Epithelial cell of prostate (primary cell): Measurements from ENCODE around the gene KRT74.

Experiments
- DNase-seq: peaks from one replicate; pipeline ENCODE4 v3.0.0-alpha.2; 2011; ENCODE audit warnings: low read depth, low spot score
- H3K27ac ChIP-seq: fragments of 450-650 bp; 2 replicates; pipeline ENCODE4 v1.5.1; 2017; ENCODE audit warnings: mild to moderate bottlenecking

Gene KRT74

DNA sequence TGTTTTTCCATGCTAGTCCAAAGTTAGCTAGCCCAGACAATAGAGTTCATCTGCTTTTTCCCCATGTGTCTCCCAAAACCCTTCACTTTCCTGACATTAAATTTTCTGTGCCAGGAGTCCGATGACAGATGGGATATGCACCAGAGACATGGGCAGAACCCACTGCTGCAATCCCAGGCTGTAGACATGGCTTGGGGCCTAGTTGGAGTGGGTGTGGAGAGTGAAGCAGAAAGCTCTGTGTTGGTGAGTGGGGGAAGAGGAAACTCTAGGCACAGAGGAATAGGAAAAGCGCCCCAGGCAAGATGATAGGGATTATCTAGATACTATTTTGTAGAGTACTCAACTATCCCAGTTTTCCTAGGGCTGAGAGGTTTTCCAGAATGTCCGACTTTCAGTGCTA lies 4.8 kb upstream of the KRT74 start:
- H3K27ac ChIP-seq = no peak overlapping the region
- DNase-seq = no peak

DNA sequence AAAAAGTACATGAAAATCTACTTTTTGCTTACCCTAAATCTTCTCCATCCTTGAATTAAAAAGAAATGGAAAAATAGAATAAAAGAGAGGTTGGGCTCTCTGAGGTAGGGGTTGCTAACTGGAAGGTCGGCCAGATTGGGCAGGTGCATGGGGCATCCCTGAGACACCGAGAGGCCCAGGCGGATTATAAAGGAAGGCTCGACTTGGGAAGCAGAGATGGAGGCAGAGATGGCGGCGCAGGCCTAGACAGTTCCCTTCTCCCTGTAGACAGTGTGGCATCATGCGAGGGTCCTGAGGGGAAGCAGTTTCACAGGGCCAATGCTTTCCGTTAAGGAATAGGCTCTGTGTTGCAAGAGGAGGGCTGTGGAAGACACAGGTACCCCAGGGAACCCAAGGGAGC lies 3.7 kb upstream of the KRT74 start:
- H3K27ac ChIP-seq = no peak overlapping the region
- no peak for DNase-seq

- no peak for DNase-seq
- H3K27ac ChIP-seq = no peak overlapping the region
These were observed 2.3 kb upstream of the KRT74 start for GRCh38 chr12:52575948-52576347.

- H3K27ac ChIP-seq = no peak overlapping the region
- no peak for DNase-seq
These were observed 1.6 kb upstream of the KRT74 start for GRCh38 chr12:52575256-52575655.

DNA sequence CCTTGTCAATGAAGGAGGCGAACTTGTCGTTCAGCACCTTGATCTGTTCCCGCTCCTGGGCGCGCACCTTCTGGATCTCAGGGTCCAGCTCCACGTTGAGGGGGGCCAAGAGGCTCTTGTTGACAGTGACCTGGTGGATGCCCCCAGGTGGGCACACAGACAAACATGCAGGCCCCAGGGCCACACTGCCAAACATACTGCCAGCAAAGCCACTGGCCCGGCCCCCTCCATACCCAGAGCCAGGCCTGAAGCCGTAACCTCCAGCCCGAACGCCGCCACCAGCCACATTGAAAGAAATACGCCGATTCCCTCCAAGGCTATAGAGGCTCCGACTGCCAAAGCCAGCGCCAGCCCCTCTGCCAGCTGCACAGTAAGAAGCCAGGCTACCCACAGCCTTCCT lies 337 bp downstream of the KRT74 start:
- no peak for DNase-seq

GRCh38 chr12:52570511-52570910 lies 3.1 kb downstream of the KRT74 start:
- DNase-seq = no peak
- H3K27ac ChIP-seq = no peak overlapping the region

More for the DNA sequence above, 337 bp downstream of the KRT74 start:
- H3K27ac ChIP-seq = no peak overlapping the region

GRCh38 chr12:52568111-52568510 lies 5.5 kb downstream of the KRT74 start:
- H3K27ac ChIP-seq = no peak overlapping the region
- no peak for DNase-seq

GRCh38 chr12:52566847-52567291 lies 6.8 kb downstream of the KRT74 start:
- DNase-seq = no peak
- H3K27ac ChIP-seq = no peak overlapping the region

- no peak for DNase-seq
- H3K27ac ChIP-seq = no peak overlapping the region
These were observed 9.1 kb downstream of the KRT74 start for GRCh38 chr12:52564582-52564981.

GRCh38 chr12:52561880-52562449 lies 11.7 kb downstream of the KRT74 start:
- no peak overlapping the region for H3K27ac ChIP-seq
- DNase-seq = no peak

- no peak for DNase-seq
- no peak overlapping the region for H3K27ac ChIP-seq
These were observed 13.7 kb downstream of the KRT74 start for GRCh38 chr12:52559979-52560378.

DNA sequence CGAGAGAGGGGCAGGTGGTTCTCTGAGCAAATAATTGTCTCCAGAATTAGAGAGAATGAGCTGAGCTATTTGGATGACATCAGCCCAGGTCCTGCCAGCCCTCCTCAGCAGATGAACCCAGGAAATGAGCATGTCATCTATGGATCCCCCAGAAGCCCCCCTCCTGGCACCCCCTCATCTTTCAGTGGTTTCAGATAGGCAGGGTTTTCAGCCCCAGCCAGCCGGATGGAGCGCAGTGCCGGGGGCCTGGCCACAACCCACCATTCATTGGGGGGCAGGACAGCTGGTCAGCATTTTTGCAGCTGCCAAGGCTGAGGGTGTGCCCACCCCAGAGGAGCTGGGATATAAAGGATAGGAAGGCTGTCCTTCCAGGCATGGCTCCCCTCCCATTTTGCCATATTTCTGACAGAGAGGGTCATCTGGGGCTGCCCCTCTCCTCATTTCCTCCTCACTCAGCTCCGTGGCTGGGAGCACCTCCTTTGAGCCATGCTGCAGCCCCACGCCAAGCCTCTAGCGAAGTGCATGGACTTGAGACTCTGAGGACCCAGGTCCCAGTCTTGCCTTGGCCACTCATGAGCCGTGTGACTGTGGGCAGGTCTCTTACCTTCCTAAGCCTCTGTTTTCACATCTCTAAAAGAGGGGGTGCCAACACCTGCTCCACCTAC lies 14.7 kb downstream of the KRT74 start:
- no peak overlapping the region for H3K27ac ChIP-seq

GRCh38 chr12:52557476-52557875 lies 16.2 kb downstream of the KRT74 start:
- no peak for DNase-seq
- H3K27ac ChIP-seq = no peak overlapping the region

More for the DNA sequence above, 14.7 kb downstream of the KRT74 start:
- no peak for DNase-seq

- no peak for DNase-seq
- H3K27ac ChIP-seq = no peak overlapping the region
These were observed 18.1 kb downstream of the KRT74 start for GRCh38 chr12:52555577-52555976.

GRCh38 chr12:52552681-52553195 lies 20.9 kb downstream of the KRT74 start, which contains the start of gene KRT71:
Gene KRT71, minus strand, starts transcription at chr12:52553145. Its CDS starts 68 bp downstream, at chr12:52553077.
- no peak for DNase-seq
- no peak within 1 kb of the TSS for H3K27ac ChIP-seq

GRCh38 chr12:52552055-52552454 lies 21.6 kb downstream of the KRT74 start:
- H3K27ac ChIP-seq = no peak overlapping the region
- DNase-seq = no peak

DNA sequence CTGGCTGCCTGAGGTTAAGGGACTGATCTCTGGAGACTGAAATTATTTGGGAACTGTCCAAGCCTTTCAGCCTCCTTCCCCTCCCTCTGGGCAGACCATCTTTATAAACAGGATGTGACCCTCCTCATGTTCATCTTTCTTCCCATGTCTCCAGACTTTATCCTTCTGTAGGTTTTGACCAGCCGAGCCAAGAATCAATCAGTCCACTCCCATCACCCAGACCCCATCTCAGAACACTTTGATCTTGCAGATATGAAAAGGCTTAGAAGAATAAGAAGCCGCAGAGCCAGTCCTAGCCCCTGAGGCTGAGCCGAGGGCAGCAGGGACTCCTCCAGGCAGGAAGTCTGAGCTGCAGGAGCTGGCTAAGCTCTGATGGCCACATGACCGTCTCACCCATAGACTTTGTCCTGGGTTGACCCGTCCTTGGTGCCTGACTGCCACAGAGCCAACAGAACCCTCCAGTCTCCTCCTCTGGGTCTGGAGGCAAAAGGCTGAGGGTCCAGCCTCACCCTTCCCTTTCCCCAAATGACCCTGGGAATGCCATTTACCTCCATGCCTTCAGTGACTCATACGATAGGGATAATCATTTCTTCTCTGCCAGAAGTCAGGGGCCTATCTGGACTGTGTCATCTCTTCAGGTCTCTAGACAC lies 22.3 kb downstream of the KRT74 start:
- H3K27ac ChIP-seq = no peak overlapping the region
- DNase-seq = no peak

- no peak overlapping the region for H3K27ac ChIP-seq
- DNase-seq = no peak
These were observed 27.5 kb downstream of the KRT74 start for GRCh38 chr12:52546126-52546525.

- H3K27ac ChIP-seq = no peak overlapping the region
- no peak for DNase-seq
These were observed 29.4 kb downstream of the KRT74 start for GRCh38 chr12:52543985-52544883.

DNA sequence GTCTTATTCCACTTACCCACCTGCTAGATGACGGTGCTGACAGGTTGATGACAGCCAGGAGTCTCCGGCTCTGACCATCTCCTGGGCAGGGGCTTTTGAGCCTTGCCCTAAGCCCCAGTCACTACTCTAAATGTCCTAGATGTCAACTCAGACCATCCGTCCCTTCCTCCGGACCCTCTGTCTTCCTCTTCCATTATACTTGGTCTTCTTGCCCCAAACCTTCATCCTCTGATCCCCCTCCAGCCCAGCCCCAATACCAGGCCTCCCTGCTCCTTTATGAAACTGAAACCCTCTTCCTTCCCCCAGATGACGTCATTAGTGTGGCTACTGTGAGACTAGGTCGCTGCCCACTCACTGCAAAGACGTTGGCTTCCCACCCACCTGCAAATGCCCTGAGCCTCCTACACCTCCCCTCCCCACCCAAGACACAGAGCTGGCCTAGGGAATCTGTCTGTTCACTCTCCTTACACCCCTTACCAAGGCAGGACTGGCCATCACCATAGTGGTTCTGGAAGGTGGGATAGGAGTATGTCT lies 30.8 kb downstream of the KRT74 start:
- DNase-seq = no peak
- no peak overlapping the region for H3K27ac ChIP-seq
